Body of pancreas (tissue), 4 donors: ENCODE results near the gene TMEM31. TPM values are rescaled to one million over a fixed set of nuclear protein-coding genes. Genes with fewer than 3 reads are reported as not detected.

ENCODE experiments used
- ATAC-seq: fragments of 150-250 bp; one replicate; pipeline ENCODE4 v1.9.1; 2016
- DNase-seq, 4 donors: peaks; one replicate each; pipeline ENCODE4 v3.0.0-alpha.2; 2019
- H3K27ac ChIP-seq, 4 donors: fragments of 200-600 bp; sonication (generic); 1 replicate in 3 of 4; 2 replicates in 1 of 4; pipeline versions ENCODE4 v1.5.1 to v1.6.1; 2016 to 2019; ENCODE audit warnings: mild to moderate bottlenecking in 1 of 4, mixed read lengths in 1 of 4, moderate library complexity in 1 of 4
- H3K27me3 ChIP-seq, 2 donors: fragments of 200-600 bp; sonication (generic); one replicate each; pipeline ENCODE4 v1.6.0; 2016; ENCODE audit warnings: mild to moderate bottlenecking in 1 of 2
- H3K36me3 ChIP-seq, 2 donors: fragments of 200-600 bp; sonication (generic); replicated peaks in 1 of 2; 2 replicates each; pipeline ENCODE4 v1.5.1; 2016; ENCODE audit warnings: low read depth in 2 of 2; ENCODE audit not compliant: insufficient read depth in 1 of 2
- H3K4me1 ChIP-seq: fragments of 200-600 bp; sonication (generic); one replicate; pipeline ENCODE4 v1.6.0; 2016
- H3K4me3 ChIP-seq, 2 donors: fragments of 200-600 bp; sonication (generic); 1 replicate in 1 of 2; 2 replicates in 1 of 2; pipeline ENCODE4 v1.5.1; 2016 to 2019
- H3K9me3 ChIP-seq, 3 donors: fragments of 200-600 bp; sonication (generic); 1 replicate in 2 of 3; 2 replicates in 1 of 3; pipeline ENCODE4 v1.5.1; 2016
- CTCF ChIP-seq, 7 experiments: fragments of 450-650 bp in 4 of 7; fragments of 200-600 bp in 3 of 7; sonication (generic) in 3 of 7; IDR thresholded peaks; one replicate each; pipeline ENCODE4 v1.5.1; 2016 to 2019; ENCODE audit warnings: antibody characterized with exemption in 7 of 7
- POLR2A ChIP-seq, 3 donors: fragments of 450-650 bp; IDR thresholded peaks; one replicate each; pipeline ENCODE4 v1.6.1; 2016; ENCODE audit warnings: antibody characterized with exemption in 3 of 3, mild to moderate bottlenecking in 2 of 3
- WGBS, 2 donors: methylation state at CpG; one replicate each; pipeline ENCODE4 v1.1.5; 2017; 5-methylcytosine and 5-hydroxymethylcytosine counted together
- intact Hi-C: fragments of 100-400 bp; cut with DNase I; formaldehyde crosslinking; loops from one replicate; pipeline ENCODE4 v1.15.1; 2023
- total RNA-seq, 2 donors: library from RNA; depleted of rRNA; stranded (reverse); fragments of >200 nt; gene quantifications; one replicate each; pipeline ENCODE4 v1.1.0, GENCODE V29; 2016

Gene TMEM31
- total RNA-seq, 2 donors from 2014 or later = not detected

GRCh38 chrX:103730147-103730795, 19.6 kb downstream of the TMEM31 start:
- no peak overlapping the region for H3K27ac ChIP-seq
- WGBS, 2 donors = 42 to 66% methylated on average over 2 to 3 of the region's 3 CpGs
- no peak for ATAC-seq

GRCh38 chrX:103730796-103731493, 20.2 kb downstream of the TMEM31 start:
- Histone ChIP-seq H3K4me1 (no peaks in the 10 kb centered on the region), H3K4me3 (no peak overlapping the region), H3K27ac (no peak overlapping the region), H3K27me3 (no peaks in the 10 kb centered on the region), H3K9me3 (no peaks in the 10 kb centered on the region), H3K36me3 (no peaks in the 10 kb centered on the region)
- intact Hi-C loops = no loop called here
- ATAC-seq = no peak
- 46 to 53% methylated on average over 4 to 8 of the region's 8 CpGs for WGBS, 2 donors
- no peak for TF ChIP-seq POLR2A (IDR thresholded peaks at IDR 0.05)
- no peak for TF ChIP-seq CTCF (IDR thresholded peaks at IDR 0.05)
- peak in 1 of 4 donors; percentile 2 for DNase-seq

More at GRCh38 chrX:103730147-103730795, 19.6 kb downstream of the TMEM31 start:
- no peaks in the 10 kb centered on the region for H3K36me3 ChIP-seq
- no peaks in the 10 kb centered on the region for H3K27me3 ChIP-seq
- H3K4me1 ChIP-seq = no peaks in the 10 kb centered on the region
- H3K4me3 ChIP-seq = no peak overlapping the region
- no peak for TF ChIP-seq POLR2A (IDR thresholded peaks at IDR 0.05)
- TF ChIP-seq CTCF (IDR thresholded peaks at IDR 0.05) = no peak
- H3K9me3 ChIP-seq = no peaks in the 10 kb centered on the region
- DNase-seq = no peak
- intact Hi-C loops = no loop called here

- TF ChIP-seq CTCF (IDR thresholded peaks at IDR 0.05) (no peak), POLR2A (IDR thresholded peaks at IDR 0.05) (no peak)
- Histone ChIP-seq H3K4me1 (no peaks in the 10 kb centered on the region), H3K36me3 (no peaks in the 10 kb centered on the region), H3K27me3 (no peaks in the 10 kb centered on the region), H3K4me3 (no peak overlapping the region), H3K27ac (no peak overlapping the region), H3K9me3 (no peaks in the 10 kb centered on the region)
- intact Hi-C loops = no loop called here
- DNase-seq = no peak
- WGBS, 2 donors = 69 to 100% methylated on average over 1 of the region's 1 CpG
- no peak for ATAC-seq
These were observed 22.3 kb downstream of the TMEM31 start for GRCh38 chrX:103733017-103733416.

GRCh38 chrX:103734125-103734760, 23.5 kb downstream of the TMEM31 start:
- Histone ChIP-seq H3K9me3 (no peaks in the 10 kb centered on the region), H3K27me3 (no peaks in the 10 kb centered on the region), H3K4me1 (no peaks in the 10 kb centered on the region), H3K36me3 (no peaks in the 10 kb centered on the region), H3K27ac (no peak overlapping the region), H3K4me3 (no peak overlapping the region)
- intact Hi-C loops = no loop called here
- WGBS, 2 donors = 42 to 48% methylated on average over 3 to 4 of the region's 4 CpGs
- no peak for ATAC-seq
- no peak for DNase-seq
- TF ChIP-seq POLR2A (IDR thresholded peaks at IDR 0.05) (no peak), CTCF (IDR thresholded peaks at IDR 0.05) (no peak)
